Testis (tissue), 2 donors: ENCODE results near the gene MAZ.

Source experiments
- CTCF ChIP-seq, 3 experiments: fragments of 450-650 bp in 2 of 3; fragments of 200-600 bp in 1 of 3; sonication (generic) in 1 of 3; IDR thresholded peaks; one replicate each; pipeline ENCODE4 v1.5.1; 2016 to 2019; ENCODE audit warnings: antibody characterized with exemption in 3 of 3, mild to moderate bottlenecking in 2 of 3, moderate library complexity in 1 of 3
- POLR2A ChIP-seq: fragments of 450-650 bp; IDR thresholded peaks from one replicate; pipeline ENCODE4 v1.6.1; 2017; ENCODE audit warnings: antibody characterized with exemption, mild to moderate bottlenecking, moderate library complexity

DNA sequence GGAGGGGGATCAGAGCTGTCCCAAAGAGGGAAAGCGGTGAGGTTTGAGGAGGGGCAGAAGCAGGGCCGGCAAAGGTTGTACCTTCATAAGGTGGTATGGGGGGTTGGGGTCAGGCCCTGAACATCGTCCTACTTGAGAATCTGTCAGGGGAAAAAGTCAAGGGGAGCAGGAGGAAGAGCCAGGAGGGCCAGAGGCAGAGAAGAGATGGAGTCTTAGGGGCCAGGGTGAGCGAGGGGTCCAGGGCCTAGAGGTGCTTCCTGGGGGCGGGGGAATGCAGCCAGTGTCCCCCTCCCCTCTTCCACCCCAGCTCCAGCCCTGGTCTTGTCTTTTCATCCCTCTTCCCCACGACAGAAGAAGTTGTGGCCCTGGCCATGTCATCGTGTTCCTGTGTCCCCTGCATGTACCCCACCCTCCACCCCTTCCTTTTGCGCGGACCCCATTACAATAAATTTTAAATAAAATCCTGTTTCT, 4.4 kb downstream of the MAZ start:
- TF ChIP-seq CTCF (IDR thresholded peaks at IDR 0.05) (no peak), POLR2A (no peak)
